ENCODE measurements around the gene ARPC3. TPM values are rescaled to one million over a fixed set of nuclear protein-coding genes. Genes with fewer than 3 reads are reported as not detected.

ARPC3 gene
- total RNA-seq, 1 experiment from 2014 or later, result 188 TPM

DNA sequence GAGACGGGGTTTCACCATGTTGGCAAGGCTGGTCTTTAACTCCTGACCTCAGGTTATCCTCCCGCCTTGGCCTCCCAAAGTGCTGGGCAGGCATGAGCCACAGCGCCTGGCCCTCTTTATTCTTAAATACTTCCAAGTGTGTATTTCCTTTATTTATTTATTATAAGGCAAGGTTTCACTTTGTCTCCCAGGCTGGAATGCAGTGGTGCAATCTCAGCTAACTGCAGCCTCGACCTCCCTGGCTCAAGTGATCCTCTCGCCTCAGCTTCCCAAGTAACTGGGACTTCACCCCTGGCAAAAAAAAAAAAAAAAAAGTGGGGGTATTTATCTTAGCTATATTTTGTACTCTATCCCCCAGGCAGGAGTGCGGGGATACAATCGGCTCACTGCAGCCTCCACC lies 25.3 kb upstream of the ARPC3 start:
- no peaks in the 10 kb centered on the region for H3K9me3 ChIP-seq (ENCODE audit: control insufficient read depth, low read depth, low read length)
- no peaks in the 10 kb centered on the region for H3K79me1 ChIP-seq (ENCODE audit: insufficient read depth, low read depth, low read length, poor library complexity, severe bottlenecking)
- H3K9me3 Mint-ChIP-seq, result no peaks in the 10 kb centered on the region
- no peak overlapping the region for H2BK20ac ChIP-seq (ENCODE audit: low read depth, low read length, poor library complexity, severe bottlenecking)
- H3K79me2 ChIP-seq (ENCODE audit: insufficient read depth, low read length), result no peaks in the 10 kb centered on the region
- H3K18ac ChIP-seq (ENCODE audit: insufficient read length, low read depth, low read length), result no peak overlapping the region
- H3T11ph ChIP-seq (ENCODE audit: low read length), result no peak overlapping the region
- H3K4me1 ChIP-seq (ENCODE audit: insufficient read depth, low read length), result no peaks in the 10 kb centered on the region
- no peak overlapping the region for H2BK12ac ChIP-seq (ENCODE audit: insufficient read length, low read depth, low read length)
- H2AK5ac ChIP-seq (ENCODE audit: insufficient read length, low read length), result no peak overlapping the region
- no peak overlapping the region for H3K27ac ChIP-seq (ENCODE audit: insufficient read length, low read depth, low read length)
- no peak overlapping the region for H3K27ac Mint-ChIP-seq
- H3K9ac ChIP-seq (ENCODE audit: extremely low read depth, insufficient read length, low read length), result no peak overlapping the region
- no peak overlapping the region for H3K4me2 ChIP-seq (ENCODE audit: insufficient read depth, insufficient read length, low read length)
- DNase-seq, result no peak
- TF ChIP-seq, protein P1, sequence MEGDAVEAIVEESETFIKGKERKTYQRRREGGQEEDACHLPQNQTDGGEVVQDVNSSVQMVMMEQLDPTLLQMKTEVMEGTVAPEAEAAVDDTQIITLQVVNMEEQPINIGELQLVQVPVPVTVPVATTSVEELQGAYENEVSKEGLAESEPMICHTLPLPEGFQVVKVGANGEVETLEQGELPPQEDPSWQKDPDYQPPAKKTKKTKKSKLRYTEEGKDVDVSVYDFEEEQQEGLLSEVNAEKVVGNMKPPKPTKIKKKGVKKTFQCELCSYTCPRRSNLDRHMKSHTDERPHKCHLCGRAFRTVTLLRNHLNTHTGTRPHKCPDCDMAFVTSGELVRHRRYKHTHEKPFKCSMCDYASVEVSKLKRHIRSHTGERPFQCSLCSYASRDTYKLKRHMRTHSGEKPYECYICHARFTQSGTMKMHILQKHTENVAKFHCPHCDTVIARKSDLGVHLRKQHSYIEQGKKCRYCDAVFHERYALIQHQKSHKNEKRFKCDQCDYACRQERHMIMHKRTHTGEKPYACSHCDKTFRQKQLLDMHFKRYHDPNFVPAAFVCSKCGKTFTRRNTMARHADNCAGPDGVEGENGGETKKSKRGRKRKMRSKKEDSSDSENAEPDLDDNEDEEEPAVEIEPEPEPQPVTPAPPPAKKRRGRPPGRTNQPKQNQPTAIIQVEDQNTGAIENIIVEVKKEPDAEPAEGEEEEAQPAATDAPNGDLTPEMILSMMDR (conservative IDR thresholded peaks at IDR 0.05), result no peak
- no peaks in the 10 kb centered on the region for H3K4me1 Mint-ChIP-seq
- H3K56ac ChIP-seq (ENCODE audit: insufficient read length, low read depth, low read length), result no peak overlapping the region
- H3K23ac ChIP-seq (ENCODE audit: insufficient read length, low read depth, low read length), result no peak overlapping the region
- no peak overlapping the region for H3K14ac ChIP-seq (ENCODE audit: insufficient read depth, low read length)
- no peaks in the 10 kb centered on the region for H4K20me1 ChIP-seq (ENCODE audit: control insufficient read depth, insufficient read depth, insufficient read length)
- WGBS (ENCODE audit: extremely low coverage, insufficient read length, low lambda C conversion rate), result no CpG with 5 or more reads among the region's 7 CpGs
- no peak overlapping the region for H3K4ac ChIP-seq (ENCODE audit: low read depth, low read length)
- H2AFZ ChIP-seq (ENCODE audit: low read length), result no peak overlapping the region
- no peak overlapping the region for H4K5ac ChIP-seq (ENCODE audit: insufficient read length, low read depth, low read length)
- H4K91ac ChIP-seq (ENCODE audit: insufficient read length, low read depth, low read length), result no peak overlapping the region
- H3K36me3 Mint-ChIP-seq (ENCODE audit: insufficient read depth in 1 of 3, low read depth in 3 of 3), result peaks cover 7 to 17% (median 14%) of the 10 kb centered on the region in 3 experiments; a peak in 6 of 7 replicates
- no peak overlapping the region for H2BK5ac ChIP-seq (ENCODE audit: insufficient read length, low read length)
- no peak overlapping the region for H2BK15ac ChIP-seq (ENCODE audit: low read depth, low read length)
- no peaks in the 10 kb centered on the region for H3K27me3 Mint-ChIP-seq (ENCODE audit: low read depth)
- no peak overlapping the region for H2BK120ac ChIP-seq (ENCODE audit: low read depth, low read length, poor library complexity, severe bottlenecking)
- no peak overlapping the region for H3K4me3 Mint-ChIP-seq
- no peaks in the 10 kb centered on the region for H3K23me2 ChIP-seq (ENCODE audit: insufficient read length, low read depth, low read length, poor library complexity, severe bottlenecking)
- no peak overlapping the region for H4K8ac ChIP-seq (replicated peaks; ENCODE audit: insufficient read length, low read depth, low read length)
- no peaks in the 10 kb centered on the region for H3K27me3 ChIP-seq (ENCODE audit: insufficient read depth, low read length)
